ENCODE results near the gene CPB2. TPM values are rescaled to one million over a fixed set of nuclear protein-coding genes. Genes with fewer than 3 reads are reported as not detected.

CPB2 gene
- total and polyA plus RNA-seq, 7 donors = not detected

- H3K9me3 ChIP-seq = no peaks in the 10 kb centered on the region
- 70 to 75% methylated on average over 7 of the region's 7 CpGs for WGBS, 2 donors
- intact Hi-C loops (cut with DNase I) = no loop called here
- DNase-seq = no peak
- TF ChIP-seq CTCF (IDR thresholded peaks at IDR 0.05) = no peak
- TF ChIP-seq EP300 (IDR thresholded peaks at IDR 0.05) = no peak
- no peak for TF ChIP-seq POLR2A (IDR thresholded peaks at IDR 0.05)
- TF ChIP-seq POLR2AphosphoS5 (IDR thresholded peaks at IDR 0.05) = no peak
- H3K4me1 ChIP-seq = no peaks in the 10 kb centered on the region
- H3K4me3 ChIP-seq = no peak overlapping the region
- H3K27ac ChIP-seq = no peak overlapping the region
- no peaks in the 10 kb centered on the region for H3K27me3 ChIP-seq
- no peaks in the 10 kb centered on the region for H3K36me3 ChIP-seq
Measured at GRCh38 chr13:46149272-46150133, 44.7 kb upstream of the CPB2 start.

GRCh38 chr13:46146898-46147297, 42.1 kb upstream of the CPB2 start:
- Histone ChIP-seq H3K9me3 (no peaks in the 10 kb centered on the region), H3K27me3 (no peaks in the 10 kb centered on the region), H3K4me3 (no peak overlapping the region), H3K27ac (no peak overlapping the region), H3K36me3 (no peaks in the 10 kb centered on the region), H3K4me1 (no peaks in the 10 kb centered on the region)
- no peak for DNase-seq
- WGBS, 2 donors = 41 to 52% methylated on average over 3 of the region's 3 CpGs
- intact Hi-C loops (cut with DNase I) = no loop called here
- TF ChIP-seq EP300 (IDR thresholded peaks at IDR 0.05) (no peak), POLR2A (IDR thresholded peaks at IDR 0.05) (no peak), POLR2AphosphoS5 (IDR thresholded peaks at IDR 0.05) (no peak), CTCF (IDR thresholded peaks at IDR 0.05) (no peak)

GRCh38 chr13:46145950-46146349, 41.1 kb upstream of the CPB2 start:
- Histone ChIP-seq H3K4me1 (no peaks in the 10 kb centered on the region), H3K36me3 (no peaks in the 10 kb centered on the region), H3K4me3 (no peak overlapping the region), H3K27ac (no peak overlapping the region), H3K27me3 (no peaks in the 10 kb centered on the region), H3K9me3 (no peaks in the 10 kb centered on the region)
- DNase-seq = no peak
- intact Hi-C loops (cut with DNase I) = no loop called here
- WGBS, 2 donors = 47 to 71% methylated on average over 2 of the region's 2 CpGs
- TF ChIP-seq POLR2AphosphoS5 (IDR thresholded peaks at IDR 0.05) (no peak), EP300 (IDR thresholded peaks at IDR 0.05) (no peak), CTCF (IDR thresholded peaks at IDR 0.05) (no peak), POLR2A (IDR thresholded peaks at IDR 0.05) (no peak)

- no peaks in the 10 kb centered on the region for H3K27me3 ChIP-seq
- TF ChIP-seq POLR2AphosphoS5 (IDR thresholded peaks at IDR 0.05) (no peak), POLR2A (IDR thresholded peaks at IDR 0.05) (no peak), EP300 (IDR thresholded peaks at IDR 0.05) (no peak), CTCF (IDR thresholded peaks at IDR 0.05) (no peak)
- 29 to 71% methylated on average over 4 of the region's 4 CpGs for WGBS, 2 donors
- no peak overlapping the region for H3K27ac ChIP-seq
- H3K4me3 ChIP-seq = no peak overlapping the region
- intact Hi-C loops (cut with DNase I) = no loop called here
- H3K9me3 ChIP-seq = no peaks in the 10 kb centered on the region
- no peaks in the 10 kb centered on the region for H3K4me1 ChIP-seq
- H3K36me3 ChIP-seq = no peaks in the 10 kb centered on the region
- DNase-seq = no peak
Measured at GRCh38 chr13:46145135-46145534, 40.3 kb upstream of the CPB2 start.

Measured in sigmoid colon (tissue), 7 donors.